HG03025 (cell line): Measurements from ENCODE around the gene GJD4.

Experiments
- ATAC-seq: cut with Tn5 transposase; IDR thresholded peaks from one replicate; pipeline ENCODE4 v1.9.1; 2021; ENCODE audit warnings: mild to moderate bottlenecking, moderate library complexity; ENCODE audit not compliant: unreplicated experiment, low FRiP score

The GJD4 gene, protein sequence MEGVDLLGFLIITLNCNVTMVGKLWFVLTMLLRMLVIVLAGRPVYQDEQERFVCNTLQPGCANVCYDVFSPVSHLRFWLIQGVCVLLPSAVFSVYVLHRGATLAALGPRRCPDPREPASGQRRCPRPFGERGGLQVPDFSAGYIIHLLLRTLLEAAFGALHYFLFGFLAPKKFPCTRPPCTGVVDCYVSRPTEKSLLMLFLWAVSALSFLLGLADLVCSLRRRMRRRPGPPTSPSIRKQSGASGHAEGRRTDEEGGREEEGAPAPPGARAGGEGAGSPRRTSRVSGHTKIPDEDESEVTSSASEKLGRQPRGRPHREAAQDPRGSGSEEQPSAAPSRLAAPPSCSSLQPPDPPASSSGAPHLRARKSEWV

DNA sequence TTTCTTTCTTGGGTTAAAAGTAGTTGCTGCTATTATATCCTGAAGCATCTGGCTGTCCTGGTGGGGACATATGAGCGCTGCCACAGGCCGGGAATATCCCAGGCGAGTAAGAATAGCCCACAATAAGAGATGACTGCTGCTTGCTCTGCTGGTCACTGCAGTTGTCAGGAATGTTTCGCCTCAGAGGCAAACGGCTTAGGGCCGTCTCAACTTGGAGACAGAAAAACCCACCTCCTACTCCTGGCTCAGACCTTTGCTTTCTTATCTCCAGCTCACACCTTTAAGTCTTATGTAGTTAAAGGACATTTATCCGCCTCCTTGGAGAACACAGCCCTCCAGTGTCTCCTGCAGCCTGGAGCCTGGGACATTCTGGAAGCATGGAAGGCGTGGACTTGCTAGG, at the start of gene GJD4:
Gene GJD4, plus strand, starts transcription at position 151 of the 400 bp plus-strand sequence. Its CDS starts 227 bp downstream, at position 378.
- ATAC-seq: no peak

DNA sequence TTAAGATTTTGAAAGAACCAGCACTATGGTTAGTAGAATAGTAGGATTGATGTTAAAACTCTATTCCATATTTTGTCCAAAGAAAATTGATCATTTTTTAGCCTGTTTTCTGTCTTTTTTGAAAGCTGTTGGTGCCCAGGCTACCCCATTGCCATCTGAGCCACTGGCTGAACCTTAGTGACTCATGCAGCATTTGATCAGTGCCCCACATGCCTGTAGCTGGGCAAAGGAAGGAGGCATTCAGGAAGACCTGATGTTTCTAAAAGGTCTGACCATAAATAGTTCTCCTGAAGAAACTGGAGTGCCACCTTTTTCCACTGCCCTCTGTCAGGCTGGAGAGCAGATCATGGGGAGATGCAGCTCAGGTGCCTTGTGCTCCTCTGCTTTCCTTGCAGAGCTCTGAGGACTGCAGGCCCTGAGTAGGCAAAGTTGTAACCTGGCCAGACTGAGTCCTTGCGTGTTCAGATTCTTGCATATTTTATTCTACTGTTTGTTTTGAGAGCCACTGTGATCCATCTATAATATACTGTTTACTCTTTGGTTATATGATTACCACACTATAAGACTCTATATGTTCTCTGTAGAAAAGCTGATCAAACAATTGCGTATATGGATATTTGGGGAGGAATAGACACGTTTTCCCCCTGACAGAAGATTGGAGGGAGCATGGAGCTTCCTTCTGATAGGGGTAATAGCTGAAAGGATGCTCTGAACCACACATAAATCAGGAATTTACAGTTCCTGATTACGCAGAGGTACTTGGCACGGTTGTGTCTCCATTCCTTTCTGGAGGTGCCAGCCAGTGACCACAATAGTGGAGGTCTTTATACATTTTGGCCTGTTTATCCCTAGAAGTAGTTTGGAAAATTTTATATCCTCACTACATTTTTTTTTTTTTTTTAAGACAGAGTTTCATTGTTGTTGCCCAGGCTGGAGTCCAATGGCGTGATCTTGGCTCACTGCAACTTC, 48.9 kb upstream of the GJD4 start:
- no peak for ATAC-seq

DNA sequence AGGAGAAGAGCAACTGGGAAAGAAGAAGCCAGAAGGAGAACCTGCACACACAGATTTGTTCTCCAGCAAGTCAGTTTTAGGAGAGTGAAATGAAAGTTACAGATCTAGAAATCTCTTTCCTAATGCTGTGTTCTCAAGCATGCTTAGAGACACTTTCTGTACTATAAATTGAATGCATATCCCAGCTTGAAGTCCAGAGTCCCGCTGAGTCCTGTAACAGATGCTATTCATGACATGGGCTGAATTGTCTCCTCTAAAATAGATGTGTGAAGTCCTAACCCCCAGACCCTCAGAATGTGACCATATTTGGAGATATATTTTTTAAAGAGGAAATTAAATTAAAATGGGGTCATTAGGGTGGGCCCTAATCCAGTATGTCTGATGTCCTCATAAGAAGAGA, 46.9 kb upstream of the GJD4 start:
- ATAC-seq: no peak

DNA sequence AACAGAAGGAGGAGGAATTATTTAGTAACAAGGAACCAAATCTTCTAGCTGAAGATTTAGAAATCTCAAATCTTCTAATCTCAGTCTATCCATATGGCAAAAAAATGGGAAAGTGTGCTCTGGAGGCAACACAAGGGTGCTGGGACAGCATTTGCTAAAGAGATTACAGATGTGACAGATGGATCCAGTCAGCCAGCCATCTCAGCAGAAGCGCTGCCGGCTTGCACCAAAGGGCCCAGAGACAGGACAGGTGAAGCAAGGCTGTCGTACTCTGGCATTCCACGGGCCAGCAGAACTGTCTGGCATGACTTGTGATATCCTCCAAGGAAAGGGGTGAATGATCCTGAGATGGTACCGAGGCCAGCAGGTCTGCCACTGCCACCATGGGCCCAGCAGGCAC, 45.7 kb upstream of the GJD4 start:
- no peak for ATAC-seq

DNA sequence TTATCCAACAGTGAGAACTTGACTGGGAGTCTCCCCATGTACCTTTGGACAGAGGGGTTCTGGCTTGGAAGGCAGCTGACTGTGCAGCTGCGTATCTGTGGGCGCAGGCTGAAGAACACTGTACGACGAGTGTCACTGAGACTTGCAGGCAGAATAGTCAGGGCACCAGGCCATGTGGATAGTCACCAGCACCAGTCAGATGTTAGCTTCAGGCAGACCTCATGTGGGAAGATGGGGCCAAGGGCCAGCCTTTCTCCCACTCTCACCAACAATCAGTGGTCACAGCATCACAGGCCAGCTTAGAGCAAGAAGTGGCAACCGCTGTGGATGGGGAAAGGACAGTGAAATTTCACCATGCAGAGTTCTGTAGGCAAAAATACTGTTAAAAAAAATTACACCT, 43.4 kb upstream of the GJD4 start:
- no peak for ATAC-seq

DNA sequence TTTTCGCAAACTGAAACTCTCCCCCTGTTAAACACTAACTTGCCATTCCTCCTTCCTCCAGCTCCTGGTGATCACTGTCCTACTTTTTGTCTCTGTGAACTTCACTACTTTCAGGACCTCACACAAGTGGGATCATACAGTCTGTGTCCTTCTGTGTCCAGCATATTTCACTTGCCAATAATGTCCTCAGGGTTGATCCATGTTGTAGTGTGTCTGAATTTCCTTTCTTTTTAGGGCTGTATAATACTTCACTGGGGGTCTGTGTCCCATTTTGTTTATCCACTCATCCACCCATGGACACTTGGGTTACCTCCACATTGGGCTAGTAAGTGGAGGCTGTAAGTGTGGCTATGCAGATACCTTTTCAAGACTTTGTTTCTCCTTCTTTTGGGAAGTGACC, 42.7 kb upstream of the GJD4 start:
- ATAC-seq: no peak

DNA sequence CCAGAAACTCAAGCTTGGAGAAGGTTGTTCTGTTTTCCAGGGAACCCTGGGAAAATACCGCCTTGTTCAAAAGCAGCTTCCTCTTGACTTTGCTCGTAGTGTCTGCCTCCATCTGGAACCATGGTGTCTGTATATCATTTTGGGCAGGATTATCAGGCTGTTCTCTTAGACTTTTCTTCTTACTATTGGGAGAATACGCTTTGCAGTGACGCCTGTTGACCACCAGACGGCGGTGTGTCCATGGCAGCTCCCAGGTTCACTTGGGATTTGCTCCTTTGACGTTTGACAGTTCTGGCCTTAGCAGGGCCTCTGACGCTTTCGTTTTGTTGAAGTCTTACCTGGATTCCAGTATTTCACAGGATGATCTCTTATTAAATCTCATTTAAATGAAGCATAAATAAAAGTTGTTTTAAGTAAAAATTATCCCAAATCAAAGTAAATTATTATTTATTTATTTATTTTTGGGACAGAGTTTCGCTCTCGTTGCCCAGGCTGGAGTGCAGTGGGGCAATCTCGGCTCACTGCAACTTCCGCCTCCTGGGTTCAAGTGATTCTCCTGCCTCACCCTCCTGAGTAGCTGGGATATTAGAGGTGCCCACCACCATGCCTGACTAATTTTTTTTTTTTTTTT, 41.8 kb upstream of the GJD4 start:
- ATAC-seq: no peak

DNA sequence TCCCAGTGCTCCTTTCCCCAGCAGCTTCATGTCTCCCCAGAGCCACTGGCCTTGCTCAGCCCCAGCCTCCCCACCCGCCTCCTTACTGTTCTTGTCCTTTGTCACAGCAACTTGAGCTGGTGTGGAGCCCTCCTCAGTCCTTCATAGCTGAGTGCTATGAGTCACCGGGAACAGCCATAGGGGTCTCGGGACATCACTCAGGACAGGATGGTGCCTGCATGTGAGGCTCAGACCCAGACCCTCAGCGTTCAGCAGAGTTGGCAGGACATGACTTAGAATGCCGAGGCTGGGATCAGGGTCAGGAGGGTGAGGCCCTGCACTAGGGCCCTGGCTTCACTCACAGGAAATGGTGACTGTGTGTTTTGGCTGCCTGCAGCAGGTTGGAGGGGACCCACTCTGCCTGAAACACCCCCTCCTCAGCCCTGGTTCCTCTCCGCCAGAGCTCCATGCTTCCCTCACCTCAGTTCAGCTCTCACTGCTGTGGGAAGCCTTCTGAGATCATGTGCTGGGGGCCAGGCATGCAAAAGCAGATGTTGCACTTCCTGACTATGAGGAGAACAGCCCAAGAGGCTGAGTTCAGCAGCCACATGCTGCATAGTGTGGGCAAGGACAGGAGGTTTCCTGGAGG, 40.7 kb upstream of the GJD4 start:
- no peak for ATAC-seq

DNA sequence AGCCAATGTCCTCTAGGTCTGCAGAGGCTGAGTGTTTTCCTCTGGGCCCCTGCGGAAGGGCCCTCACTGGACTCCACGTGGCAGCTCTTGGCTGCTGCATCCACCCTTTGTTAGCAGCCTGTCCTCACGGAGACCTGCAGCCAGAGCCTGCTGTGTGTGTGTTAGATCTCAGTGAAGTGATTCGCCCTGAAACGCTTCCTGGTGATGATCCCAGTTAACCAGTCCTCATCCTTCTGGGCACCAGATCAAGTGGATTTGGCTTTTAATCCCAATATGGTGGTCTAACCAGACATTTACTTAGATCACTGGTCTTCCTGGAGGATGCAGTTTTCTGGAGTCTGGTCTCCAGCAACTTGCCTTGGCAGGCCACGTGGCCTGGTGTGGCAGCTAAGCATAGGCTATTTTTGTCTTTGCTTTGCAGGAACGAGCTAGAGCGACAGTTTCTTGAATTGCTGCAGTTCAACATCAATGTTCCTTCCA, 39.5 kb upstream of the GJD4 start:
- no peak for ATAC-seq

DNA sequence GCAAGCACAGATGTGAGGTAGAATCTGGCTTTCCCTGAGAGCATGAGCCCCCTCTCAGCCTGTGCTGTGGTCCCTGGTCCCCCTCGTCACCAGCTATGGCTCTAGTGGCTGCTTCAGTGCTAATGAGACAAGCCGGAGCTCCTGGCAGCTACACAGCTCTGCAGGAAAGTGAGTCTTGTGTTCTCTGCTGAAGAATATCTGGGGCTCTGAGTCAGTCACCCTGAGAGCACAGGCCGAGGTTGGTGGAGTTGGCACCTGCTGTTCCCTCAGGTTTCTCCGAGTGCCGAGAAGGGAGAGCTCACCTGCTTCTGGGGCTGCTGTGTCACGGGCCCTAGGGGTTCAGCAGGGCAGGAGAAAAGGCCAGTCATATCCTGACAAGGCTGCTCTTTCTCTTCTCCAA, 37.2 kb upstream of the GJD4 start:
- no peak for ATAC-seq

DNA sequence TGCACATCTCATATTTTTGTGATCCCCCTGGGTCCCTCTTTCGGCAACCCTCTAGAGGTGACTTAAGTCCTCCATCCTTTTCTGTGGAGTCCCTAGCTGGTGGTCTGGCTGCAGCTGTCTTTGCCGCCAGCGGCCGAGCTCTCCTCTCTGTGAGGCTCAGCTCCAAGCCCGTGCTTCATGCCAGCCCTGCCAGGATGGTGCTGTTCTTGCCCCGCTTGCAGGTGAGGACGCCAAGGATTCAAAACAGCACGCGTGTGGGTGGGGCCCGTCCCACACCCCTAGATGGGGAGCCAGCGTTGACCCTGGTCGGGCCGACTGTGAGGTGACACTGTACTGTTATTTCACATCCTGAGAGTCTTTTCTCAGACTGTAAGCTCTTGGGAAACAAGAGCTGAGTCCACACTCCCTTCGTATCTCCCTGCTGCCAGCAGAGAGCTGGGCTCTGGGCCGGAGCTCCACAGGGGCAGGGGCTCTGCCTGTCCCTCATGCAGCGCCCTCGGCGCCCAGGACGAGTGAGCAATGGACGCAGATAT, 36.6 kb upstream of the GJD4 start:
- ATAC-seq: no peak

DNA sequence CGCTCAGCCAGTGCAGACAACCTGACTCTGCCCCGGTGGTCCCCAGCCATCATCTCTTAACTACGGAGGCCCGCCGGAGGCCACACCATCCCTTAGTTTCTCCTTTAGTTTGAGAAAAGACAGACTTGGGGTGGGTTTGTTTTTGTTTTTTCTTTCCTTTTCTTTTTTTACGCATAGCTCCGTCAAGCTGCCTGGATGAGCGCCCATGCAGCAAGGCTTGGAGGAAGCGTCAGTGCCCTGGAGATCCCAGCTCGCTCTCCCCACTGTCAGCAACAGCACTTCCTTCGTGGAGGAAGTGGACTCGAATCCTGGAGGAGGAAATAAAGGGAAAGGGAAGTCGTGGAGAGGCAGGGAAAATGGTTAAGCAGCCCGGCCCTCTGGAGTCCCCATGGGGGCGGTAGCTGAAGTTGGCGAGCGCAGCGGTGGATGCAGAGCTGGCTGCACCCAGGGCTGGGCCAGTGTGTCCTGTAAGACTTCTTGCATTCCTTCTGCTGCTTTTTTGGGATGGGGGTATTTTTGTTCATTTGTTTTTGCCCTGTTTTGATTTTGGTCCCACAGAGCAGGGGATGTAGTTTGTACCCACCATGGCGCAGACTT, 35.9 kb upstream of the GJD4 start:
- no peak for ATAC-seq

DNA sequence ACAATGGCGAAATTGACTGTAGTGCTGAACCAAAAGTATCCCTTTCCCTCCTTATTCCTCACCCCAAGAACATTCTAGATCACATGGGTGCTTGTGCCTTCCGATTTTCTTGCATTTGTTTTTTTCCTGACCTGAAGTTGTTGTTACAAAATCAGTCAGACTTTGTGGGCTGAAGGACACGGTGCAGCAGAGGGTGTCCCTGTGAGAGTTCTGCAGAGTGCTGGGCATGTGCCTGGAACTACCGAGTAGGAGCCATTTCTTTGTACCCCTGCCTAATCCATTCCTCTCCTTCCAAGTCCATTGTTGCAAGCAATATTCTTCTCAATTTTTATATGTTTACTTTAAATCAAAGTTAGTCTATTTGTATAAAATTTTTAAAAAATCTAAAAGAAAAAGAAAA, 35.3 kb upstream of the GJD4 start:
- no peak for ATAC-seq

DNA sequence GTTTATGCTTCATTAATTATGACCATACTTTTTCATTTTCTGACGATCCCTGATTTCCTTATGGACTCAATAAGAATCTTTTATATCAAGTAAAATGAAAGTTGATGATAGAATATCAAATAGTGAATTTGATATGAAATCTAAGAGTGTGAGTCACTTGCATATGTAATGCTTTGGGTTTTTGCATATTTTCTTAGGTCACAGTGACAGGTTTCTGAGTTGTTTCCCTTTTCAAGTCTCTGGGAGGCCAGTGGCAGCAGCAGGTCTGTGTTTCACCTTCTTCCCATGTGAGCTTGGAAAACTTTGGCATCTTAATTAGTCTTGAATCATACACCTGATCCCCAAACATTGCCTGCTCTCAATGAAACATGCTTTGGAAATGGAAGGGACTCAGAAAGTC, 34.7 kb upstream of the GJD4 start:
- no peak for ATAC-seq

DNA sequence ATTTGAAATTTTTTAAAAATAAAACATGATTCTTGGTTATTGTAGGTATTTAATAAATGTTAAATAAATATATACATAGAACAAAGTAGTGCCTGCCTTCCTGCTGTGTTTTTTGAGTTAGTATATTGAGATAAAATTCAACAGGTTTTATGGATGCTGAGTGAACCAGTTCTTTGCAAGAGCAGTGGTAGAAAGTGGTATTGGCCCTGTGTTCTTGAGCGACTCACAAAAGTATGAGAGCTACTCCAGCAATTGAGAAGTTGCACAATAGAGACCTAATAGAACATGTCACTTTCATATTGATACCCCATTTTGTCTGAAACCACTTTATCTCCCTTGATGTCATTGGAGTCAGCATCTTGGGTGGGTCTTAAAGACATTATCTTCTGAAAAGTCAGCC, 32.6 kb upstream of the GJD4 start:
- ATAC-seq: no peak

DNA sequence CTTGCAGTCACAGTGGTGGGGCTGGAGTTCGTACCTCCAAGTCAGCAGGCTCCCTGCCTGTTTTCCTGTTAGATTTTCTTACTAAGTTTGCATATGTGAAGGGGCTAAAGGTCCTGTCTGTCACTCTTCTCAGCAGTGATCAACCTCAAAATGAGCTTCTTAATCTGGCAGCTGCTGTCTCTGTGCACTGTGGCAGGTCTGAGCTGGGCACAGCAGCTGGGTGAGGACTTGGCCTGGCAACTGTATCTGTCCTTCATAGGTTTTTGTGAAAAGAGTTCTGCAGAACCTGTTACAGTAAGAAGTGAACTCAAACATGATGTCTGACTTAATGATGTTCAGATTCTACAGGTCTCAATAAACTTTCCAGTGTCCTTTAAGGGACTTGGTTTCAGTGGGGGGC, 31.3 kb upstream of the GJD4 start:
- no peak for ATAC-seq

DNA sequence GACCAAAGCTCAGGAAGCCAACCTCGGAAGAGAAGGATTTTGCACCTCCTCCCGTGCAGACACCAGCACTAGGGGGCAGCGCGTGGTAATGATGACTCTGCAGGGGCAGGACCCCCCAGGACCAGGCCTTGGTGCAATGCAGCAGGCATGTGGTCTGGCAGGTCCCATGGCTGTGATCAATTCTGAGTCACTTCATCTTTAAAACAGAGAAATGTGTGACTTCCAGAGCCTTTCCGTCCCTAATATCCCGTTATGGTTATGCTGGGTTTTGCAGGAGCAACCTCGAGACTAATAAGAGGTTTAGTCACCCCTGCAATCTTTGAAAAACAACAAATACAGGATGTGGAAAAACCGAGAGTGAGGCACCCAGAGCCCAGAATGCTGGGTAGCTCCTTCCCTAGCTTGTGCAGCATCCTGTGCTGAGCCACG, 30.2 kb upstream of the GJD4 start:
- ATAC-seq: no peak

DNA sequence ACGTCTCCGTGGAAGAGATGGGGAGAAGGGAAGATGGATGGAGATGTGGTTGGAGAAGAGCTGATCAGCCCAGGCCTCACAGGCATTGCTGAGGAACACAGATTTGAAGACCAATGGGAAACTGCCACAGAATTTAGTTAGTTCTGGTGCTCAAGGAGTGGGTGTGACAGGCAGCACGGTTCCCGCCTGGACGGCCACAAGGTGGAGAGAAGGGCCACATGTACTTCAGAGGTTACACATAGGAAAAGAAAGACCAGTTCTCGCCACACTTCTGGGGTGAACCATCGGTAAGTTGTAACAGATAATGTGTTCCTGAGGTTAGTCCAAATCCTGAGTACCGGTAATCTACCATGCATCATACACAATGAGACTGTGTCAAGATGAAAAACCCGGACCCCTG, 29.5 kb upstream of the GJD4 start:
- no peak for ATAC-seq

DNA sequence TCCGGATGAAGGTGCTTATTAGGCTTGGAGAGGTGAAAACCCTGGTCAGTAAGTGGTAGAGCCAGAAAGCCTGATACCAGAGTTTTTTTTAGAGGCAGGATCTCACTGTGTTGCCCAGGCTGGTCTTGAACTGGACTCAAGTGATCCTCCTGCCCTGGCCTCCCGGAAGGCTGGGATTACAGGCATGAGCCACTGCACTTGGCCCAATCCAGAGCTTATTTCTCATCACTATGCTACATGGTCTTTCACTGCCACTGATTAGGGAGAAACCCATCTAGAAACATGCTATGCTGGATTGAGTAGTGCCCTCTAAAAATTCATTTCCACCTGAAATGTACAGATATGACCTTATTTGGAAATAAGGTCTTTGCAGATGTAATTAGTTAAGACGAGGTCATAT, 28.4 kb upstream of the GJD4 start:
- no peak for ATAC-seq
